GM18499 (cell line): ENCODE results near the gene ASB4.

ENCODE experiments used
- ATAC-seq: cut with Tn5 transposase; IDR thresholded peaks from one replicate; pipeline ENCODE4 v1.9.1; 2021; ENCODE audit warnings: moderate number of reproducible peaks; ENCODE audit not compliant: insufficient read depth, unreplicated experiment

The ASB4 gene

DNA sequence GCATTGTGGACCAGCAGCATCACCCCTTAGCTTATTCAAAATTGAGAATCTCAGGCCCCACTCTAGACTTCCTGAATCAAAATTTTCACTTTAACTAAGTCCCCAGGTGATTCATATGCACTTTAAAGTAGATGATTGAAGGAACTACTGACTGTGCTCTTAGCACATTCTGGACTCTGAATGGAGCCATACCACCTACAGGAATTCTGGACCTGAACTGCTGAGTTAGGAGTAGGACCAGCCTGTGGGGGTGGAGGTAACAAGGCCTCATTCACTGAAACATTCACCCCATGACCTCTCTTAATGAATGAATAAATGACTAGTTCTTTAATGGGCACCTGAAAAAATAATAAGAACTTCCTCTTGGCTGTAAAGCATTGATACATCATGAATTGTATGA is 103.3 kb downstream of the ASB4 start:
- no peak for ATAC-seq

DNA sequence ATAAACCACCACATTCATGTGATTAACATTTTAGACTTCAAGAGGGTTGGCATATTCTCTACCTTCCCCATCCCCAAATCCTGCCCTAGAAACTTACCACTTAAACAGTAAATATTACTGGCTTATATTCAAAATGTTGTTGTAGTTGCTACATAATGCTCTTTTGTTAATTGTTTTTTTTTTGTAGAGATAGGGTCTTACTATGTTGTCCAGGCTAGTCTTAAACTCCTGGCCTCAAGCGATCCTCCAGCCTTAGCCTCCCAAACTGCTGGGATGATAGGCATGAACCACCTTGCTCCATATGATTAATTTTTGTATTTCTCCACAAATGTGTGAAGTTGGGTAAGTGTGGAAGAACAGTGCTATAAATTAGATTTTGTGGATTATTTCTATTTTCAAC is 104.0 kb downstream of the ASB4 start:
- no peak for ATAC-seq
